Astrocyte of the cerebellum (primary cell): ENCODE measurements around the gene RCC2.

Source experiments
- DNase-seq: peaks from one replicate; pipeline ENCODE4 v3.0.0-alpha.2; 2011; ENCODE audit warnings: low read depth
- H3K4me3 ChIP-seq: 2 replicates; pipeline ENCODE4 v1.5.1; 2011; ENCODE audit warnings: mild to moderate bottlenecking, low read depth, low read length, moderate library complexity
- CTCF ChIP-seq: IDR thresholded peaks from 2 replicates; pipeline ENCODE4 v1.5.1; 2012; ENCODE audit warnings: low read length, low read depth, moderate library complexity, mild to moderate bottlenecking; ENCODE audit errors: missing control alignments
- in situ Hi-C: cut with HindIII; loops from 2 replicates; pipeline ENCODE4 v1.10.0; 2017; ENCODE audit warnings: low sequenced_read_pairs

The RCC2 gene

GRCh38 chr1:17442841-17443240 is 3.4 kb upstream of the RCC2 start:
- no peak for TF ChIP-seq CTCF
- in situ Hi-C loops = no loop called here
- DNase-seq = no peak
- no peak overlapping the region for H3K4me3 ChIP-seq

- TF ChIP-seq CTCF = no peak
- no peak for DNase-seq
- H3K4me3 ChIP-seq = no peak overlapping the region
- in situ Hi-C loops = no loop called here
Measured at GRCh38 chr1:17441993-17442357, 2.5 kb upstream of the RCC2 start.

- in situ Hi-C loops = no loop called here
- TF ChIP-seq CTCF = no peak
- no peak for DNase-seq
- H3K4me3 ChIP-seq = no peak overlapping the region
Measured at GRCh38 chr1:17441265-17441992, 2.0 kb upstream of the RCC2 start.

GRCh38 chr1:17440827-17441168 is 1.3 kb upstream of the RCC2 start:
- in situ Hi-C loops = no loop called here
- DNase-seq = no peak
- H3K4me3 ChIP-seq = peak overlapping the region; percentile 49
- TF ChIP-seq CTCF = no peak

GRCh38 chr1:17440074-17440826 is 773 bp upstream of the RCC2 start:
- peak overlapping the region; percentile 49 for H3K4me3 ChIP-seq
- in situ Hi-C loops = no loop called here
- DNase-seq = no peak
- TF ChIP-seq CTCF = no peak

GRCh38 chr1:17438318-17439249 is 893 bp downstream of the RCC2 start:
- TF ChIP-seq CTCF = no peak
- in situ Hi-C loops = no loop called here
- no peak for DNase-seq
- H3K4me3 ChIP-seq = peak overlapping the region; percentile 87
